Chondrocyte (in vitro differentiated cells): ENCODE results near the gene CA5A. TPM values are rescaled to one million over a fixed set of nuclear protein-coding genes. Genes with fewer than 3 reads are reported as not detected.

Experiments used
- DNase-seq: peaks from one replicate; pipeline ENCODE4 v3.0.0; 2021; ENCODE audit warnings: mixed read lengths, low spot score
- H3K27ac Mint-ChIP-seq: one replicate; pipeline ENCODE4 v1.8.0; 2021; ENCODE audit warnings: mild to moderate bottlenecking, moderate library complexity, mixed read lengths; ENCODE audit not compliant: unreplicated experiment
- H3K27me3 Mint-ChIP-seq: 2 replicates; pipeline ENCODE4 v1.8.0; 2021; ENCODE audit warnings: low read depth, mixed read lengths
- H3K36me3 Mint-ChIP-seq: 2 replicates; pipeline ENCODE4 v1.8.0; 2021; ENCODE audit warnings: low read depth, mixed read lengths
- H3K4me1 Mint-ChIP-seq: 2 replicates; pipeline ENCODE4 v1.8.0; 2021; ENCODE audit warnings: low read depth, mild to moderate bottlenecking, mixed read lengths
- H3K4me3 Mint-ChIP-seq: one replicate; pipeline ENCODE4 v1.8.0; 2021; ENCODE audit warnings: mild to moderate bottlenecking, moderate library complexity, mixed read lengths; ENCODE audit not compliant: unreplicated experiment
- H3K9me3 Mint-ChIP-seq: 2 replicates; pipeline ENCODE4 v1.8.0; 2021; ENCODE audit warnings: low read depth, mixed read lengths
- total RNA-seq: library from RNA; stranded (reverse); gene quantifications from 3 replicates; pipeline ENCODE4 v1.2.1, GENCODE V29; 2021
- TF ChIP-seq, protein P1 (sequence below): fragments of 200-600 bp; sonication (generic); IDR thresholded peaks from 2 replicates; pipeline ENCODE4 v1.5.0; 2021; ENCODE audit warnings: antibody characterized with exemption, mild to moderate bottlenecking, moderate library complexity

The CA5A gene
- total RNA-seq, 1 donor from 2014 or later = not detected

DNA sequence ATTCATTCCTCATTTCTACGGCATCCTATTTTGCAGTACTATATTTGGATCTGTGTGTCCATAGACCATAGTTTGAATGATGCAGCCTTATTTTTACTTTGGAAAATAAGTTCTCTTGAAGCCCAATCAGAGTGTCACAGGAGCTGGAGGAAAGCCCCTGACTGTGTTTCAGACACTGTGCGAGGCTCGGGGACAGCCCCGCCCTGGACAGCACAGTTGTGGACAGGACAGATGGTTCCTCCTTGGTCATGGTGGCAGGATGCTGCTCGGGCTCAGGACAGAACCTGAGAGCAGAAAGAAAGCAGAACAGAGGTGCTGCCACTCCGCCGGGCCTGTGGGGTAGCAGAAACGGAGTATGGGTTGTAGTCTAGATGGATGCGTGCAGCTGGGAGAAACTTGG lies 37.8 kb upstream of the CA5A start:
- Mint-ChIP-seq H3K9me3 (peaks cover 24% of the 10 kb centered on the region), H3K27me3 (no peaks in the 10 kb centered on the region), H3K36me3 (peaks cover 28% of the 10 kb centered on the region), H3K4me1 (peaks cover 21% of the 10 kb centered on the region), H3K4me3 (no peak overlapping the region), H3K27ac (no peak overlapping the region)
- TF ChIP-seq, protein P1, sequence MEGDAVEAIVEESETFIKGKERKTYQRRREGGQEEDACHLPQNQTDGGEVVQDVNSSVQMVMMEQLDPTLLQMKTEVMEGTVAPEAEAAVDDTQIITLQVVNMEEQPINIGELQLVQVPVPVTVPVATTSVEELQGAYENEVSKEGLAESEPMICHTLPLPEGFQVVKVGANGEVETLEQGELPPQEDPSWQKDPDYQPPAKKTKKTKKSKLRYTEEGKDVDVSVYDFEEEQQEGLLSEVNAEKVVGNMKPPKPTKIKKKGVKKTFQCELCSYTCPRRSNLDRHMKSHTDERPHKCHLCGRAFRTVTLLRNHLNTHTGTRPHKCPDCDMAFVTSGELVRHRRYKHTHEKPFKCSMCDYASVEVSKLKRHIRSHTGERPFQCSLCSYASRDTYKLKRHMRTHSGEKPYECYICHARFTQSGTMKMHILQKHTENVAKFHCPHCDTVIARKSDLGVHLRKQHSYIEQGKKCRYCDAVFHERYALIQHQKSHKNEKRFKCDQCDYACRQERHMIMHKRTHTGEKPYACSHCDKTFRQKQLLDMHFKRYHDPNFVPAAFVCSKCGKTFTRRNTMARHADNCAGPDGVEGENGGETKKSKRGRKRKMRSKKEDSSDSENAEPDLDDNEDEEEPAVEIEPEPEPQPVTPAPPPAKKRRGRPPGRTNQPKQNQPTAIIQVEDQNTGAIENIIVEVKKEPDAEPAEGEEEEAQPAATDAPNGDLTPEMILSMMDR = no peak
- DNase-seq = no peak

DNA sequence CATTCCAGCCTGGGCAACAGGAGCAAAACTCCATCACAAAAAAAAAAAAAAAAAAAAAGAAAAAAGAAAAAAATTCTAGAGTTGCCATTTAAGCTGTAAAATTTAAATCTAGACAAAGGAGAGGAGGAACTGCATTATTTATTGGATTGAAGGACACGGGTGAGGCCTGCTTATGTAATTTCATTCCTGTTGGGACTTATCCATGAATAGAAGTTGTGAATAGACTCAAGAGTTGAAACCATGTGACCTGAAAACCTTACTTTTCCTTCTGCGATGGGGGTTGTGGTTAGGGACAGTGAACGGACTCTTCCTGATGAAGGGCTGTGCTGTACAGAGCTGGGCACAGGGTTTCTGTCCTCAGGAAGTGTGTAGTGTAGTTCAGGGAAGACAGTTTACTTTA lies 37.4 kb upstream of the CA5A start:
- H3K4me3 Mint-ChIP-seq = no peak overlapping the region
- TF ChIP-seq, protein P1 = no peak
- H3K36me3 Mint-ChIP-seq = peaks cover 24% of the 10 kb centered on the region
- H3K9me3 Mint-ChIP-seq = peaks cover 24% of the 10 kb centered on the region
- H3K4me1 Mint-ChIP-seq = peaks cover 25% of the 10 kb centered on the region
- H3K27ac Mint-ChIP-seq = no peak overlapping the region
- H3K27me3 Mint-ChIP-seq = no peaks in the 10 kb centered on the region
- DNase-seq = no peak

DNA sequence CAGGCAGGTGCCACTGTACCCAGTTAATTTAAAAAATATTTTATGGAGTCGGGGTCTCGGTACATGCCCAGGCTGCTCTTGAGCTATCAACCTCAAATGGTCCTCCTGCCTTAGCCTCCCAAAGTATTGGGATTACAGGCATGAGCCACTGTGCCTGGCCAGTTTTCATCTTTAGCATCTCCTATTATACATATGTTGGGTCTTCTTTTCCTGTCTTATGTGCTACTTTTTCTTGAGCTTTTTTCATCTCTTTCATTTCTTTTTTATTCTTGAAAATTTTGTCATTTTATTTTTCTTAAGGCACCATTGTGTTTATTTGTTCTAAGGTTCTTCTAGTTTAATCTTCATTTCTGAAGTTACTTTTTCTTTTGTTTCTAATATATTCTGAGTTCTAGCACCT lies 35.6 kb upstream of the CA5A start:
- Mint-ChIP-seq H3K27me3 (no peaks in the 10 kb centered on the region), H3K9me3 (peaks cover 24% of the 10 kb centered on the region), H3K36me3 (peaks cover 24% of the 10 kb centered on the region), H3K4me3 (no peak overlapping the region), H3K4me1 (peaks cover 27% of the 10 kb centered on the region), H3K27ac (no peak overlapping the region)
- no peak for DNase-seq
- TF ChIP-seq, protein P1 = no peak

- peaks cover 23% of the 10 kb centered on the region for H3K36me3 Mint-ChIP-seq
- no peaks in the 10 kb centered on the region for H3K27me3 Mint-ChIP-seq
- peaks cover 27% of the 10 kb centered on the region for H3K4me1 Mint-ChIP-seq
- peaks cover 24% of the 10 kb centered on the region for H3K9me3 Mint-ChIP-seq
- TF ChIP-seq, protein P1 = no peak
- no peak for DNase-seq
- no peak overlapping the region for H3K27ac Mint-ChIP-seq
- no peak overlapping the region for H3K4me3 Mint-ChIP-seq
Observed at GRCh38 chr16:87970186-87970585, 33.9 kb upstream of the CA5A start.

DNA sequence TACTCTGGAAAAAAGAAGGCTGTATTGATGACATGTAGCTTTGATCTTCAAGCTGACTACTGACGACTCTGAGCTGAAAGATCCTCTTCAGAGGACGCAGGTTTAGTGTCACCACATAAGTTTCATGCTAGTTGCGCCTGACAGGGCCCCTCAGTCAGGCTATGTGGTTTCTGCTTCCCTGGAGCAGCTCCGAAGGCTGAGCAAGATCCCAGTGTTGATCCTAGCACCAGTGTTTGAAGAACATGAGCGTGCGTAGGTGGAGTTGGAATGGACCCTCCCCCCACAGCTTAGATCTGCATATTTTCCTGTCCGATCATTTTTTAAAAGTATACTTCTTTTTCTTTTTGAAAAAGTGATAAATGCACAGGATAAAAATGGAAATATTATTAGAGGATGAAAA lies 32.2 kb upstream of the CA5A start:
- H3K27me3 Mint-ChIP-seq = no peaks in the 10 kb centered on the region
- no peak for DNase-seq
- TF ChIP-seq, protein P1 = no peak

More for the DNA sequence above, 32.2 kb upstream of the CA5A start:
- Mint-ChIP-seq H3K36me3 (peaks cover 21% of the 10 kb centered on the region), H3K4me3 (no peak overlapping the region), H3K9me3 (peaks cover 24% of the 10 kb centered on the region), H3K27ac (peak overlapping the region; percentile 68), H3K4me1 (peaks cover 29% of the 10 kb centered on the region)
